Stimulated activated CD4-positive, alpha-beta T cell treated with anti-CD3 and anti-CD28 coated beads, Interleukin-15, amount 100 ng/mL, for 1 hour (primary cell): Measurements from ENCODE around the gene ZFP14.

Experiments
- DNase-seq, 2 donors: peaks; one replicate each; pipeline ENCODE4 v3.0.0-alpha.2; 2020; ENCODE audit warnings: low read depth in 1 of 2, low spot score in 1 of 2

The ZFP14 gene

GRCh38 chr19:36378625-36379509 is at the start of gene ZFP14:
ZFP14 (minus strand) TSS chr19:36379201; CDS start chr19:36367892, 11,309 bp downstream.
- peak; percentile 85 to 91 for DNase-seq

- no peak for DNase-seq
These were observed 44.9 kb upstream of the ZFP14 start for GRCh38 chr19:36423925-36424324.

- no peak for DNase-seq
These were observed 42.9 kb upstream of the ZFP14 start for GRCh38 chr19:36421749-36422481.

GRCh38 chr19:36420961-36421748 is 42.2 kb upstream of the ZFP14 start:
- DNase-seq: no peak

- peak; percentile 55 to 67 for DNase-seq
These were observed 39.4 kb upstream of the ZFP14 start, which contains the start of gene ZFP82 for GRCh38 chr19:36418287-36419001. ZFP82 (minus strand) TSS chr19:36418644; CDS start chr19:36409789, 8,855 bp downstream.

- DNase-seq: peak in 1 of 2 donors; percentile 0
These were observed 38.8 kb upstream of the ZFP14 start for GRCh38 chr19:36417752-36418286.

- DNase-seq: no peak
These were observed 30.8 kb upstream of the ZFP14 start for GRCh38 chr19:36409841-36410240.

GRCh38 chr19:36408101-36408500 is 29.1 kb upstream of the ZFP14 start:
- DNase-seq: no peak

- DNase-seq: no peak
These were observed 25.5 kb upstream of the ZFP14 start for GRCh38 chr19:36404498-36404897.

GRCh38 chr19:36401475-36401874 is 22.5 kb upstream of the ZFP14 start:
- DNase-seq: no peak

GRCh38 chr19:36398571-36398970 is 19.6 kb upstream of the ZFP14 start:
- DNase-seq: no peak

- DNase-seq: no peak
These were observed 14.1 kb upstream of the ZFP14 start for GRCh38 chr19:36392916-36393673.

- no peak for DNase-seq
These were observed 464 bp upstream of the ZFP14 start for GRCh38 chr19:36379510-36379819.

- no peak for DNase-seq
These were observed 1.3 kb downstream of the ZFP14 start for GRCh38 chr19:36377541-36378178.

GRCh38 chr19:36373638-36374156 is 5.3 kb downstream of the ZFP14 start:
- DNase-seq: no peak

- DNase-seq: no peak
These were observed 7.1 kb downstream of the ZFP14 start for GRCh38 chr19:36371886-36372285.

- no peak for DNase-seq
These were observed 15.2 kb downstream of the ZFP14 start for GRCh38 chr19:36363845-36364244.

- no peak for DNase-seq
These were observed 38.1 kb downstream of the ZFP14 start for GRCh38 chr19:36340786-36341372.
